GM21825 (cell line): ENCODE results near the gene RNFT2.
"Not testable (repeated sequence)": the region's sequence is repeated elsewhere in the genome, so short reads cannot be mapped to it uniquely, and the experiment has no call there.

Experiments used
- ATAC-seq: cut with Tn5 transposase; IDR thresholded peaks from one replicate; pipeline ENCODE4 v1.9.1; 2021; ENCODE audit warnings: mild to moderate bottlenecking, moderate library complexity; ENCODE audit not compliant: unreplicated experiment

RNFT2 gene

GRCh38 chr12:116790066-116790465 is 52.0 kb downstream of the RNFT2 start:
- no peak for ATAC-seq

GRCh38 chr12:116792403-116792802 is 54.3 kb downstream of the RNFT2 start:
- no peak for ATAC-seq

GRCh38 chr12:116794725-116795124 is 56.6 kb downstream of the RNFT2 start:
- ATAC-seq: no peak

- no peak for ATAC-seq
These were observed 59.8 kb downstream of the RNFT2 start for GRCh38 chr12:116797885-116798284.

GRCh38 chr12:116798719-116799118 is 60.6 kb downstream of the RNFT2 start:
- no peak for ATAC-seq

GRCh38 chr12:116799955-116800354 is 61.8 kb downstream of the RNFT2 start:
- ATAC-seq: no peak

- no peak for ATAC-seq
These were observed 62.8 kb downstream of the RNFT2 start for GRCh38 chr12:116800918-116801317.

- no peak for ATAC-seq
These were observed 63.9 kb downstream of the RNFT2 start for GRCh38 chr12:116802018-116802417.

GRCh38 chr12:116803013-116803736 is 65.1 kb downstream of the RNFT2 start:
- ATAC-seq: no peak

GRCh38 chr12:116804051-116804450 is 65.9 kb downstream of the RNFT2 start:
- no peak for ATAC-seq

GRCh38 chr12:116806845-116807440 is 68.8 kb downstream of the RNFT2 start:
- ATAC-seq: no peak

GRCh38 chr12:116807546-116807945 is 69.4 kb downstream of the RNFT2 start:
- ATAC-seq: no peak

- ATAC-seq: no peak
These were observed 70.3 kb downstream of the RNFT2 start for GRCh38 chr12:116808113-116809105.

GRCh38 chr12:116812238-116812637 is 74.1 kb downstream of the RNFT2 start:
- no peak for ATAC-seq

- ATAC-seq: no peak
These were observed 75.3 kb downstream of the RNFT2 start for GRCh38 chr12:116813271-116814041.

- ATAC-seq: not testable (repeated sequence)
These were observed 76.7 kb downstream of the RNFT2 start for GRCh38 chr12:116814766-116815165.

GRCh38 chr12:116818341-116818856 is 80.3 kb downstream of the RNFT2 start:
- ATAC-seq: no peak

- ATAC-seq: peak; percentile 82
These were observed 81.1 kb downstream of the RNFT2 start for GRCh38 chr12:116818948-116819832.

- no peak for ATAC-seq
These were observed 82.0 kb downstream of the RNFT2 start for GRCh38 chr12:116820064-116820656.
